Duodenal mucosa (tissue), 2 donors: ENCODE results near the gene GMDS.
"Not testable (repeated sequence)": the region's sequence is repeated elsewhere in the genome, so short reads cannot be mapped to it uniquely, and the experiment has no call there.

Source experiments
- H3K27ac ChIP-seq: one replicate; pipeline ENCODE4 v1.7.0; 2013; ENCODE audit warnings: low read depth, low read length
- H3K27me3 ChIP-seq, 2 donors: one replicate each; pipeline ENCODE4 v1.7.0; 2013; ENCODE audit warnings: low read length in 2 of 2, control low read depth in 1 of 2; ENCODE audit not compliant: insufficient read depth in 2 of 2, control insufficient read depth in 1 of 2
- H3K36me3 ChIP-seq, 2 donors: one replicate each; pipeline ENCODE4 v1.7.0; 2013; ENCODE audit warnings: low read length in 2 of 2, control low read depth in 1 of 2; ENCODE audit not compliant: insufficient read depth in 2 of 2, control insufficient read depth in 1 of 2
- H3K4me1 ChIP-seq, 2 donors: one replicate each; pipeline ENCODE4 v1.7.0; 2013; ENCODE audit warnings: low read length in 2 of 2, control low read depth in 1 of 2; ENCODE audit not compliant: insufficient read depth in 2 of 2, control insufficient read depth in 1 of 2
- H3K4me3 ChIP-seq, 2 donors: one replicate each; pipeline ENCODE4 v1.7.0; 2013; ENCODE audit warnings: low read length in 2 of 2, low read depth in 1 of 2
- H3K9ac ChIP-seq, 2 donors: one replicate each; pipeline ENCODE4 v1.7.0; 2013; ENCODE audit warnings: low read length in 2 of 2, low read depth in 1 of 2
- H3K9me3 ChIP-seq, 2 donors: one replicate each; pipeline ENCODE4 v1.7.0; 2013; ENCODE audit warnings: low read length in 2 of 2, control low read depth in 1 of 2; ENCODE audit not compliant: control insufficient read depth in 1 of 2

Gene GMDS

DNA sequence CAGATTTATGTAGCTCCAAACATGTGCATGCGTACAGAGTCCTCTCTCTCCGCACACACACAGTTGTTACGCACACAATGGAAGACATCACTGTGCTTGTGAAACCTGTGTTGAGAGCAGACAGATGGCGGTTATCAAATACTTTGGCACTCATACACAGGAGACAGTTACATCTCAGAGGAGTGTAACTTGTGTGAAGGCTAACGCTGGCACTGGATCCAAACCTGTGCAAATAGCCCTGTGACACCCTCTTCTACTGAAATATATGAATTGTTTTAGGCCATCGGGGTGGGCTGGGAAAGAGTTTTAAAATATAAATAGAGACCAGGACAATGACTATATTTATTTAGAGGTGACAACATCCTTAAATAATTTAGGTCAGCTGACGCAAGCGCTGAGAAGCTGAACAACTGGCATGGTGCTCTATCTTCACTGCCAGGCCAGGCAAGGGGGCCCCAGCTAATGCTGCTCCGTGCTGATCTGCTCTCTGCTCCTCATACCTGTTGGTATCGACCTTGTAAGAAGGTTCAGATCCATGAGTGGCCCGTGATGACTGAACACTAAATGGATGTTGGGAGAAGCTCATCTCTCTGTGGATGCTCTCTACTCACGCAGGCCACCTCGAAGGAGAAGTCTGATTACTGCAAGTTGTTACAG, 566.2 kb downstream of the GMDS start:
- Histone ChIP-seq H3K4me3 (no peak overlapping the region), H3K27me3 (no peaks in the 10 kb centered on the region), H3K27ac (no peak overlapping the region), H3K36me3 (no peaks in the 10 kb centered on the region), H3K9ac (no peak overlapping the region), H3K9me3 (no peaks in the 10 kb centered on the region), H3K4me1 (peaks cover 0 to 19% of the 10 kb centered on the region in 2 donors)

DNA sequence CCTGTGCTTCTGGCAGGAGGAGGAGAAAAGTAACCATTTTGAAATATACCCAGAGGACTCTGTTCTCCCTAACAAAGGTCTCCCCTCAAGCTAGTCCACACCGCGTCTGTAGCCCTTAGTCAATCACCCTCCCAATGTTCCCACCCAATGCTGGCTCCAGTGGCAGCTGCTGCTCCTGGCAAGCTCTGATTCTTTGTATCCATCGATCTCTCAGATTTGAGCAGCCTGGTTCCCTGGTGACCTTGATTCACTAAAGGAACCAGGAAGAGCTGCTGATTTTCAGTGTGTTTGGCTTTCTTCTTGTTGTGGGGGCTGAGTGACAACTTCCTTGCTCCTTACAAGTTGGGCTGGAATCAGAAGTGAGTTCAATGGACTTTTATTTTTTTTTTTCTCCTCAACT, 567.2 kb downstream of the GMDS start:
- Histone ChIP-seq H3K9ac (no peak overlapping the region), H3K36me3 (no peaks in the 10 kb centered on the region), H3K9me3 (no peaks in the 10 kb centered on the region), H3K27ac (no peak overlapping the region), H3K27me3 (no peaks in the 10 kb centered on the region), H3K4me3 (no peak overlapping the region), H3K4me1 (peaks cover 0 to 19% of the 10 kb centered on the region in 2 donors)

DNA sequence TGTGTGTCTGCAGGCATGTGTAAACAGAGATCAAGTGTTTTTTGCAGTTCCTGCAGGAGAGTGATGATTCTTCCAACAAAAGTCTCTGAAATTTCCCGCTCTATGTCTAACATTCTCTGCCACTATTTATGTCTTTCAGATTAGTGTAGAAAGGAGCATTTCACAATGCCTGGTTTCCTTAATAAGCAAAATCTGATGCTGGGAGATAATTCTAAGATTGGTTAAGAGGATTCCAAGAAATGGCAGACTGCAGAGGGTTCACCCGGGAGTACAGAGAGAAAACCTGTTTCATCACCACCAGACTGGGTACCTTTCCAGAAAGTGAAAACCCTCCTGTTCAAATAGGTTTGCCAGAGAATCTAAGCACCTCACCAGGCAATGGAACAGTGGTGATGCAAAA, 573.0 kb downstream of the GMDS start:
- Histone ChIP-seq H3K9ac (no peak overlapping the region), H3K4me1 (no peaks in the 10 kb centered on the region), H3K27me3 (no peaks in the 10 kb centered on the region), H3K27ac (no peak overlapping the region), H3K4me3 (no peak overlapping the region), H3K9me3 (no peaks in the 10 kb centered on the region), H3K36me3 (no peaks in the 10 kb centered on the region)

DNA sequence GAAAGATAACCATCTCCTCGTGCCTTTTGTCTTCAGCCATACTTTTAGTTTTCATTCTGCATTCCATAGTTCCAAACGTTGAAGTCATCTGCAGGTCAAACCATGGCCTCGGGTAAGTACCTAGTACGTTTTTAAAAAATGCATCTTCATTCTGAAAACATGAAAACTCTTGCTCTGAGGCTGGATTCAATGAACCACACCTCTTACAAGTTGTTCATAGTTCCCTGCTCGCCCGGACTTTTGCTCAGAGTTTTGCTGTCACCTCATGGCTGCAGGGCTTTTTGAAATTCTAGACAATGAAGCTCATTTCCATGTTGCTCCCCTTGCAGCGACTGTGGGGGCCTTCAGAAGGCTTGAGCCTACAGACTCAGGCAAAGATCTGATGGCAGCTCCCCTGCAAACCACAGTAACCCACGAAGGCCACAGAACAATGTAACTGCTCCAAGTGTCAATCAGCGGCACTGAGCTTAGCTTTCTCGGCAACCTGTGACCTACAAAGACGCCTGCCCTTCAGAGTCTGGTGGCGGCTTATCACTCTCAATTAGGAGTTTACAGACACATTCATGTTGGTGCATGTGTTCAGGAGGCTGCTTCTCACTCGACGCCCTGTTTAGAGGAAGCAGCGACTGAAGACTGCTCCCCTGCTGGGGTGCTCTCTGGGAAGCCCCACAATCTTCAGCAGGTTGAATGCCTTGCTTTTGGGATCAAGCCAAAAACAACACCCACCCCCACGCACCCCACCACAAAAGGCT, 574.5 kb downstream of the GMDS start:
- Histone ChIP-seq H3K27me3 (no peaks in the 10 kb centered on the region), H3K36me3 (no peaks in the 10 kb centered on the region), H3K27ac (no peak overlapping the region), H3K9ac (no peak overlapping the region), H3K9me3 (no peaks in the 10 kb centered on the region), H3K4me3 (no peak overlapping the region), H3K4me1 (no peaks in the 10 kb centered on the region)

DNA sequence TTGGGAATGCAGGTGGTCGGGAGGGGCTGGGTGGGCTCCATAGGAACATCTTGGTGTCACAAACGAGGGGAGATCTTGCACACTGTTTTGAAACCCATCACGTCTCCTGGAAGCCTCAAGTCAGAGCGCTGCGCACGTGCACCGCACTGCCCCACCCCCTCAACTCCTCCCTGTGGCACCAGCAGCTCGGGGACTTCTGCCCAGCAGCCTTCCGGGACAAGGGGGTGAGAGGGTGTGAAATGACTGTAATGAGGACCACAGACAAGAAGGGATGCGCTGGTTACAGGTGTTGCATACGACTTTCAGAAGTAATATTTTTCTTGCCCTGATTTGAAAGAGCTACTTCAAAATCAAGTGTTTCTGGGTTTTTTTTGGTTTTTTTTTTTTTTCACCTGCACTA, 575.4 kb downstream of the GMDS start:
- Histone ChIP-seq H3K27me3 (no peaks in the 10 kb centered on the region), H3K36me3 (no peaks in the 10 kb centered on the region), H3K9ac (no peak overlapping the region), H3K4me1 (no peaks in the 10 kb centered on the region), H3K27ac (no peak overlapping the region), H3K4me3 (no peak overlapping the region), H3K9me3 (no peaks in the 10 kb centered on the region)

DNA sequence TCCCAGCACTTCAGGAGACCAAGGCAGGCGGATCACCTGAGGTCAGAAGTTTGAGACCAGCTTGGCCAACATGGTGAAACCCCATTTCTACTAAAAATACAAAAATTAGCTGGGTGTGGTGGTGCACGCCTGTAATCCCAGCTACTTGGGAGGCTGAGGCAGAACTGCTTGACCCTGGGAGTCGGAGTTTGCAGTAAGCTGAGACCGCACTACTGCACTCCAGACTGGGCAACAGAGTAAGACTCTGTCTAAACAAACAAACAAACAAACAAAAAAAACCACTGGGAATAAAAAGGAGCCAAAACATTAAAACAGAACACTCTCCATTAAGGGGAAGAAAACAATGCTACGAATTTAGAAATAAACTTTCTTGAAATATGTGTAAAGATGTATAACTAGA, 576.9 kb downstream of the GMDS start:
- H3K27ac ChIP-seq, H3K4me1 ChIP-seq, H3K9ac ChIP-seq, H3K9me3 ChIP-seq, H3K27me3 ChIP-seq, H3K36me3 ChIP-seq, H3K4me3 ChIP-seq: not testable (repeated sequence)

DNA sequence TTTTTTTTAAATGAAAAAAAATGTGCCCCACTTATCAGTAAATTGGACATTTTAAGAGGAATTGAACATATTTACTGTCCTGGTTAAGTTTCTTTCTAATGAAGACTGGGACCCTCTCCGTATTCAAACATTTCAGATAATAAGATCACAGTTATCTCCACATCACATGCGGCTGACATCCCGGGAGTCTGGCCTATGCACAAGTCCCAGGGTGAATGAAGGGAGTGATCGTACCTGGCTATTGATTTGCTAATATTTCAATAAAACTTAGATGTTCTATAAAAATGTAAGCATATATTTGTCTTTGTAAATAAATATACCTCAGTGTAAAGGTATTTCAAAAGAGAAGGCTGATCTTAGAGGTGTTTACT, 577.6 kb downstream of the GMDS start:
- H3K27ac ChIP-seq = no peak overlapping the region
- H3K4me1 ChIP-seq = no peaks in the 10 kb centered on the region
- H3K36me3 ChIP-seq = no peaks in the 10 kb centered on the region
- H3K27me3 ChIP-seq = no peaks in the 10 kb centered on the region
- no peak overlapping the region for H3K4me3 ChIP-seq
- no peaks in the 10 kb centered on the region for H3K9me3 ChIP-seq
- H3K9ac ChIP-seq = no peak overlapping the region

DNA sequence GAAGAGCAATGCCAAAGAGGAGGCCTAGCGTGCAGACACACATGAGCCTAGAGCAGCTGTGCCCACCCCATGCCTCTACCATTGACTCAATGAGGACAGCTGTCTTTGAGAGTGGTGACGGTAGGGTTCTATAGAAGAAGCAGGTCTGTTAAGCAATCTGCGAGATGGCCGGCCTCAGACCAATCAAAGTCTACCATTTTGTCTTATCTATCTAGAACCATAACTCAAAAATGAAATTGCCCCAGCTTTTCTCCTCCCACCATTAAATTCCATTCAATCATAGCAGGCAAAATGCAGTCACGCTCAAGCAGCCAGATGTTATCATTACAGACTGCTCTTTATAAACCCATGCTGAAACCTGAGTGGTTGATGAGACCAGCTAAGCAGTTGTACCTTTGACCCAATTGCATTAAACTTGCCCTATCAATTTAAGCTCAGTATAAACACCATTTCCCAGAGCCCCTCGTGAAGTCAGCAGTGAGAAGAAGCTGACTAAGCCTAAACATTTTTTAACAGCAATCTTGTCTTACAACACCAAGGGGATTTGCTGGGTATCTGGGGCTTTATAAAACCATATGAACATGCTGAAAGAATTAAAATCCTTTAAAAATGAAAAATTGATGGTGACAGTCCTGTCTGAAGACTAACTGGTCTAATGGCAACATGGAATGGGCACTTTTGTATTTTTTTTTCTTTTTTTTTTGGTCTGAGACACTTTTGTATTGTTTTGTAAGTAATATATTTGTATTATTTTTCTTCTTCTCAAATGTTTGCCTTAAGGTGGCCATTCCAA, 578.2 kb downstream of the GMDS start:
- H3K27me3 ChIP-seq = no peaks in the 10 kb centered on the region
- H3K4me1 ChIP-seq = no peaks in the 10 kb centered on the region

DNA sequence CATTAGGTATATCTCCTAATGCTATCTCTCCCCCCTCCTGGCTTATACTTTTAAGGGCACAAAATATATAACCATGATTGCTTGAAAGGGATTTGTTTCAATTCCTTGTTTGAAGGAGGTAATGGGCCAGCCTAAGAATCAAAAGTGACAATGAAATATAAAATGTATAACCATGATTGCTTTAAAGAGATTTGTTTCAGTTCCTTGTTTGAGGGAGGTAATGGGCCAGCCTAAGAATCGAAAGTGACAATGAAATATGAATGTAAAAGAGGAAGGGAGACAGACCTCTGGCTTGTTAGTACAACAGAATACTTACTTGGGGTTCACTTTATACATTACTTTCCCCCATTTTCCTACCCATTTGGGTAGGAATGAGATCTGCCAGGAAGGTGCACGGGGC, 580.2 kb downstream of the GMDS start:
- Histone ChIP-seq H3K9me3 (no peaks in the 10 kb centered on the region), H3K36me3 (no peaks in the 10 kb centered on the region), H3K27ac (no peak overlapping the region), H3K9ac (no peak overlapping the region), H3K27me3 (no peaks in the 10 kb centered on the region), H3K4me1 (no peaks in the 10 kb centered on the region), H3K4me3 (no peak overlapping the region)

More for the DNA sequence above, 578.2 kb downstream of the GMDS start:
- no peak overlapping the region for H3K4me3 ChIP-seq
- H3K27ac ChIP-seq = no peak overlapping the region
- H3K9ac ChIP-seq = no peak overlapping the region
- no peaks in the 10 kb centered on the region for H3K36me3 ChIP-seq
- no peaks in the 10 kb centered on the region for H3K9me3 ChIP-seq

DNA sequence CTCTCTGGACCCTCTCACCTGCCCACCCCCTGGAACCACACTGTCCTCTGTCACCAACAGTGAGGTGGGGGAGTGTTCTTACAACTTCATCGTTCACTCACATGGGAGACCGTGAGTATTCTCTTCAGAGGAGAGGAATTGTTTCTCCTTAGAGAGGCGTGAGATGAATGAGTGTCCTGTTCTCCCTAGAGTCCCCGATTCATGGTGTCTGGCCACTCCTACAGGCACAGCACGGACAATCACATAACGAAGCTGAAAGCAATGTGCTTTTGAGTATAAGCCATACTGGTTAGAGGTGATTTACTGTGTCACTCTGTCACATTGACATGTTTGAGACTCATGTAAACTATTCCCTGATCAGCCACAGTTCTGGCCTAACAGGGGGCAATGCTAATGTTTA, 581.1 kb downstream of the GMDS start:
- H3K27ac ChIP-seq = no peak overlapping the region
- H3K27me3 ChIP-seq = no peaks in the 10 kb centered on the region
- H3K4me1 ChIP-seq = no peaks in the 10 kb centered on the region
- no peaks in the 10 kb centered on the region for H3K9me3 ChIP-seq
- no peak overlapping the region for H3K9ac ChIP-seq
- H3K4me3 ChIP-seq = no peak overlapping the region
- no peaks in the 10 kb centered on the region for H3K36me3 ChIP-seq
